Endodermal cell (in vitro differentiated cells): Measurements from ENCODE around the gene DYNLT1. TPM values are rescaled to one million over a fixed set of nuclear protein-coding genes. Genes with fewer than 3 reads are reported as not detected.
A peak's percentile ranks its signal among the peaks of the same experiment; 100 is the strongest.

ENCODE experiments used
- DNase-seq: peaks from one replicate; pipeline ENCODE4 v3.0.0-alpha.2; 2017
- H3K27ac ChIP-seq: 2 replicates; pipeline ENCODE4 v1.5.1; 2013; ENCODE audit warnings: mild to moderate bottlenecking, low read depth, low read length, moderate library complexity
- H3K27me3 ChIP-seq: 2 replicates; pipeline ENCODE4 v1.6.1; 2013; ENCODE audit warnings: mild to moderate bottlenecking, low read length, moderate library complexity; ENCODE audit not compliant: insufficient read depth, control insufficient read depth, poor library complexity, severe bottlenecking
- H3K36me3 ChIP-seq: 2 replicates; pipeline ENCODE4 v1.7.0; 2013; ENCODE audit warnings: mild to moderate bottlenecking, low read length, moderate library complexity; ENCODE audit not compliant: control insufficient read depth, insufficient read depth
- H3K4me1 ChIP-seq: one replicate; pipeline ENCODE4 v1.7.0; 2013; ENCODE audit warnings: low read length; ENCODE audit not compliant: control insufficient read depth, insufficient read depth
- H3K4me3 ChIP-seq: 2 replicates; pipeline ENCODE4 v1.5.1; 2013; ENCODE audit warnings: mild to moderate bottlenecking, low read length, moderate library complexity
- H3K9ac ChIP-seq: 2 replicates; pipeline ENCODE4 v1.6.1; 2013; ENCODE audit warnings: mild to moderate bottlenecking, low read length, moderate library complexity; ENCODE audit not compliant: poor library complexity, severe bottlenecking; ENCODE audit errors: extremely low read depth
- H3K9me3 ChIP-seq: 2 replicates; pipeline ENCODE4 v1.6.1; 2013; ENCODE audit warnings: mild to moderate bottlenecking, low read length, moderate library complexity; ENCODE audit not compliant: control insufficient read depth
- H3K27ac Mint-ChIP-seq: 2 replicates; pipeline ENCODE4 v1.8.0; 2020; ENCODE audit warnings: mixed read lengths
- H3K27me3 Mint-ChIP-seq: 2 replicates; pipeline ENCODE4 v1.8.0; 2021; ENCODE audit warnings: mild to moderate bottlenecking, mixed read lengths; ENCODE audit not compliant: insufficient read depth
- H3K36me3 Mint-ChIP-seq: 2 replicates; pipeline ENCODE4 v1.8.0; 2020; ENCODE audit warnings: low read depth, mixed read lengths
- H3K4me1 Mint-ChIP-seq: 2 replicates; pipeline ENCODE4 v1.8.0; 2020; ENCODE audit warnings: mixed read lengths
- H3K4me3 Mint-ChIP-seq: 2 replicates; pipeline ENCODE4 v1.8.0; 2020; ENCODE audit warnings: mild to moderate bottlenecking, moderate library complexity, mixed read lengths
- H3K9me3 Mint-ChIP-seq: 2 replicates; pipeline ENCODE4 v1.8.0; 2020; ENCODE audit warnings: mild to moderate bottlenecking, mixed read lengths
- CTCF ChIP-seq: fragments of 200-600 bp; sonication (generic); conservative IDR thresholded peaks from 2 replicates; pipeline ENCODE4 v1.5.0; 2021; ENCODE audit warnings: antibody characterized with exemption, mild to moderate bottlenecking
- WGBS, 2 experiments: methylation state at CpG; one replicate each; pipeline versions ENCODE4 v1.1.5 to v1.1.7; 2013; ENCODE audit warnings: missing lambda C conversion rate in 2 of 2, mixed read lengths in 1 of 2; ENCODE audit not compliant: insufficient coverage in 1 of 2, insufficient read length in 1 of 2; 5-methylcytosine and 5-hydroxymethylcytosine counted together
- long read RNA-seq, 4 experiments: library from polyadenylated mRNA in 2 of 4; library from RNA in 1 of 4; library from capped mRNA in 1 of 4; stranded (forward) in 3 of 4; unstranded in 1 of 4; transcript quantifications; one replicate each; pipeline ENCODE4 v2.0.0, GENCODE V29; 2020 to 2021; ENCODE audit warnings: inconsistent platforms in 1 of 4
- polyA plus RNA-seq, 2 experiments: library from polyadenylated mRNA; stranded (reverse); fragments of 50-300 nt; gene quantifications; one replicate each; pipeline ENCODE4 v1.2.3, GENCODE V29; 2013
- total RNA-seq, 2 donors: library from RNA; stranded (reverse); fragmentation: NEBNext Ultra II Directional in 1 of 2; extraction: Animal tissue kit (Norgen Biotek cat#: 25700) in 1 of 2; gene quantifications; 2 replicates in 1 of 2; 3 replicates in 1 of 2; pipeline ENCODE4 v1.2.1, GENCODE V29; 2021

Gene DYNLT1
- total RNA-seq: 100 to 1,000 TPM; 112 to 148 TPM
- 172 TPM for polyA plus RNA-seq (2013, experiment 1 of 2)
- 168 TPM for polyA plus RNA-seq (2013, experiment 2 of 2)
- long read RNA-seq, experiment 1, transcript DYNLT1-203 (5 exons, 726 nt): major isoform, 50 of 62 reads
- long read RNA-seq, experiment 1, partial matches to known transcripts: 6 of 62 reads
- long read RNA-seq, experiment 1, other reads (novel, unspliced or antisense): 6 of 62 reads
- long read RNA-seq, experiment 2, transcript DYNLT1-203 (5 exons, 726 nt): major isoform, 82 of 95 reads
- long read RNA-seq, experiment 2, partial matches to known transcripts: 3 of 95 reads
- long read RNA-seq, experiment 2, other reads (novel, unspliced or antisense): 8 of 95 reads
- long read RNA-seq, experiment 3, transcript DYNLT1-203 (5 exons, 726 nt): major isoform, 21 of 26 reads
- long read RNA-seq, experiment 3, partial matches to known transcripts: 2 of 26 reads
- long read RNA-seq, experiment 3, other reads (novel, unspliced or antisense): 2 of 26 reads
- long read RNA-seq, experiment 4, transcript DYNLT1-203 (5 exons, 726 nt): major isoform, 9 of 26 reads
- long read RNA-seq, experiment 4, partial matches to known transcripts: 11 of 26 reads
- long read RNA-seq, experiment 4, other reads (novel, unspliced or antisense): 5 of 26 reads

GRCh38 chr6:158644231-158645063 lies at the start of gene DYNLT1:
DYNLT1 (minus strand) TSS chr6:158644743; CDS start chr6:158644708, 35 bp downstream.
- peak within 1 kb of the TSS; percentile 87 for H3K27ac ChIP-seq
- H3K4me3 ChIP-seq: peak within 1 kb of the TSS; percentile 90
- 0% methylated on average over 50 to 81 of the region's 81 CpGs for WGBS, 2 experiments
- peaks cover 30% of the 10 kb centered on the region for H3K36me3 ChIP-seq
- H3K4me1 ChIP-seq: peaks cover 3% of the 10 kb centered on the region
- DNase-seq: peak; percentile 98
- peak within 1 kb of the TSS; percentile 93 for H3K9ac ChIP-seq
- H3K4me3 Mint-ChIP-seq: peak within 1 kb of the TSS; percentile 84
- H3K27me3 ChIP-seq: peaks cover 11% of the 10 kb centered on the region
- peaks cover 25% of the 10 kb centered on the region for H3K27me3 Mint-ChIP-seq
- peak within 1 kb of the TSS; percentile 95 for H3K27ac Mint-ChIP-seq
- no peak for TF ChIP-seq CTCF
- no peaks in the 10 kb centered on the region for H3K9me3 Mint-ChIP-seq
- H3K4me1 Mint-ChIP-seq: peaks cover 35% of the 10 kb centered on the region
- peaks cover 8% of the 10 kb centered on the region for H3K36me3 Mint-ChIP-seq
- no peaks in the 10 kb centered on the region for H3K9me3 ChIP-seq

GRCh38 chr6:158688860-158689259 lies 44.3 kb upstream of the DYNLT1 start:
- 96 to 100% methylated on average over 1 of the region's 1 CpG for WGBS, 2 experiments
- Histone ChIP-seq H3K27ac (no peak overlapping the region), H3K27me3 (peaks cover 26% of the 10 kb centered on the region), H3K4me1 (peaks cover 6% of the 10 kb centered on the region), H3K36me3 (no peaks in the 10 kb centered on the region), H3K9me3 (no peaks in the 10 kb centered on the region), H3K9ac (no peak overlapping the region), H3K4me3 (no peak overlapping the region)
- Mint-ChIP-seq H3K4me3 (no peak overlapping the region), H3K27ac (no peak overlapping the region), H3K27me3 (peaks cover 11% of the 10 kb centered on the region), H3K36me3 (no peaks in the 10 kb centered on the region), H3K4me1 (peaks cover 11% of the 10 kb centered on the region), H3K9me3 (no peaks in the 10 kb centered on the region)
- TF ChIP-seq CTCF: no peak
- no peak for DNase-seq

GRCh38 chr6:158687506-158687905 lies 43.0 kb upstream of the DYNLT1 start:
- H3K4me3 ChIP-seq: no peak overlapping the region
- Mint-ChIP-seq H3K9me3 (no peaks in the 10 kb centered on the region), H3K36me3 (no peaks in the 10 kb centered on the region), H3K4me1 (peaks cover 11% of the 10 kb centered on the region), H3K4me3 (no peak overlapping the region), H3K27ac (no peak overlapping the region), H3K27me3 (peaks cover 11% of the 10 kb centered on the region)
- no peak for DNase-seq
- H3K9me3 ChIP-seq: no peaks in the 10 kb centered on the region
- H3K36me3 ChIP-seq: no peaks in the 10 kb centered on the region
- no peak for TF ChIP-seq CTCF
- no peak overlapping the region for H3K27ac ChIP-seq
- peaks cover 26% of the 10 kb centered on the region for H3K27me3 ChIP-seq
- no peak overlapping the region for H3K9ac ChIP-seq
- WGBS, 2 experiments: 84 to 93% methylated on average over 3 to 4 of the region's 4 CpGs
- H3K4me1 ChIP-seq: peaks cover 6% of the 10 kb centered on the region
